WTC11 (cell line): ENCODE measurements around the gene GRK4. TPM values are rescaled to one million over a fixed set of nuclear protein-coding genes. Genes with fewer than 3 reads are reported as not detected.
A peak's percentile ranks its signal among the peaks of the same experiment; 100 is the strongest.

Experiments
- ATAC-seq: fragments of 200-7000 bp; cut with Tn5 transposase; 2 replicates; pipeline ENCODE4 v1.10.0; 2021; ENCODE audit warnings: mild to moderate bottlenecking, moderate library complexity
- CTCF ChIA-PET: fragments of 300-600 bp; sonication (Branson Sonifier 250); formaldehyde crosslinking; loops from one replicate; lab custom pipeline; 2021; ENCODE audit warnings: antibody characterized with exemption; lab: Charles Lee
- POLR2A ChIA-PET: fragments of 350-600 bp; sonication (Branson Sonifier 250); formaldehyde crosslinking; loops from one replicate; lab custom pipeline; 2021; ENCODE audit warnings: antibody characterized with exemption; lab: Charles Lee
- DNase-seq: peaks from one replicate; pipeline ENCODE4 v3.0.0; 2021; ENCODE audit warnings: low spot score
- H3K27ac Mint-ChIP-seq: 2 replicates; pipeline ENCODE4 v1.8.0; 2021; ENCODE audit warnings: mixed read lengths
- H3K27me3 Mint-ChIP-seq: 2 replicates; pipeline ENCODE4 v1.8.0; 2021; ENCODE audit warnings: low read depth, mild to moderate bottlenecking, moderate library complexity, mixed read lengths
- H3K36me3 Mint-ChIP-seq: 2 replicates; pipeline ENCODE4 v1.8.0; 2021; ENCODE audit warnings: mixed read lengths
- H3K4me1 Mint-ChIP-seq: 2 replicates; pipeline ENCODE4 v1.8.0; 2022; ENCODE audit warnings: mixed read lengths
- H3K4me3 Mint-ChIP-seq: 2 replicates; pipeline ENCODE4 v1.8.0; 2021; ENCODE audit warnings: mild to moderate bottlenecking, moderate library complexity, mixed read lengths
- H3K9me3 Mint-ChIP-seq: 2 replicates; pipeline ENCODE4 v1.8.0; 2021; ENCODE audit warnings: mixed read lengths
- CREB1 ChIP-seq: sonication (generic); formaldehyde crosslinking; IDR thresholded peaks from 2 replicates; pipeline ENCODE4 v1.8.0; 2023; ENCODE audit warnings: mild to moderate bottlenecking, missing genetic modification reagents
- ESRRA ChIP-seq: sonication (generic); formaldehyde crosslinking; IDR thresholded peaks from 2 replicates; pipeline ENCODE4 v1.8.1; 2022; ENCODE audit warnings: mild to moderate bottlenecking, missing genetic modification reagents, borderline replicate concordance
- FOXK1 ChIP-seq: sonication (generic); formaldehyde crosslinking; IDR thresholded peaks from 2 replicates; pipeline ENCODE4 v1.8.0; 2022; ENCODE audit warnings: mild to moderate bottlenecking, moderate library complexity, missing genetic modification reagents
- JAZF1 ChIP-seq: fragments of 250-450 bp; sonication (Bioruptor Pico); IDR thresholded peaks from 2 replicates; pipeline ENCODE4 v1.9.0; 2021; ENCODE audit warnings: moderate library complexity, mild to moderate bottlenecking, inconsistent platforms
- KAT7 ChIP-seq: sonication (generic); formaldehyde crosslinking; IDR thresholded peaks from 2 replicates; pipeline ENCODE4 v1.8.1; 2023; ENCODE audit warnings: missing genetic modification reagents, mild to moderate bottlenecking, borderline replicate concordance
- NFYB ChIP-seq: sonication (generic); formaldehyde crosslinking; conservative IDR thresholded peaks from 2 replicates; pipeline ENCODE4 v1.8.0; 2022; ENCODE audit warnings: low read depth, missing genetic modification reagents
- NR3C1 ChIP-seq: sonication (generic); formaldehyde crosslinking; conservative IDR thresholded peaks from 2 replicates; pipeline ENCODE4 v1.8.1; 2023; ENCODE audit warnings: low read depth, mild to moderate bottlenecking, missing genetic modification reagents
- SMAD4 ChIP-seq: sonication (generic); formaldehyde crosslinking; IDR thresholded peaks from 2 replicates; pipeline ENCODE4 v1.8.0; 2022; ENCODE audit warnings: mild to moderate bottlenecking, missing genetic modification reagents
- SP1 ChIP-seq: sonication (generic); formaldehyde crosslinking; conservative IDR thresholded peaks from 2 replicates; pipeline ENCODE4 v1.8.1; 2022; ENCODE audit warnings: missing genetic modification reagents
- ZNF416 ChIP-seq: fragments of 250-450 bp; sonication (Bioruptor Pico); IDR thresholded peaks from 2 replicates; pipeline ENCODE4 v1.9.0; 2021; ENCODE audit warnings: mild to moderate bottlenecking, inconsistent platforms
- total RNA-seq: library from RNA; stranded (reverse); gene quantifications from 3 replicates; pipeline ENCODE4 v1.2.3, GENCODE V29; 2021
- TF ChIP-seq, protein P1 (sequence below): sonication (generic); formaldehyde crosslinking; IDR thresholded peaks from 2 replicates; pipeline ENCODE4 v1.8.0; 2022; ENCODE audit warnings: missing genetic modification reagents
- TF ChIP-seq, protein P2 (sequence below): sonication (generic); formaldehyde crosslinking; IDR thresholded peaks from 2 replicates; pipeline ENCODE4 v1.8.1; 2022; ENCODE audit warnings: mild to moderate bottlenecking, missing genetic modification reagents, moderate library complexity, borderline replicate concordance
- TF ChIP-seq, protein P3 (sequence below): fragments of 250-450 bp; sonication (Bioruptor Pico); IDR thresholded peaks from 2 replicates; pipeline ENCODE4 v1.9.0; 2021; ENCODE audit warnings: mild to moderate bottlenecking, borderline replicate concordance
- TF ChIP-seq, protein P4 (sequence below): fragments of 250-450 bp; sonication (Bioruptor Pico); IDR thresholded peaks from 2 replicates; pipeline ENCODE4 v1.9.0; 2021; ENCODE audit warnings: mild to moderate bottlenecking

Gene GRK4
- total RNA-seq, 1 experiment from 2014 or later, result 1.4 TPM

DNA sequence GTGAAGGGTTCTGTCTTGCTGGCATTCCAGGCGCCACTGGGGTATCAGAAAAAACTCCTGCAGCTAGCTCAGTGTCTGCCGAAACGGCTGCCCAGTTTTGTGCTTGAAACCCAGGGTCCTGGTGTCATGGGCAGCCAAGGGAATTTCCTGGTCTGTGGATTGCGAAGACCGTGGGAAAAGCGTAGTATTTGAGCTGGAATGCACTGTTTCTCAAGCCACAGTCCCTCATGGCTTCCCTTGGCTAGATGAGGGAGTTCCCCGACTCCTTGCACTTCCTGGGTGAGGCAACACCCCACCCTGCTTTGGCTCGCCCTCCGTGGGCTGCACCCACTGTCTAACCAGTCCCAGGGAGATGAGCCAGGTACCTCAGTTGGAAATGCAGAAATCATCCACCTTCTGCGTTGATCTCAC lies 40.2 kb upstream of the GRK4 start:
- Mint-ChIP-seq H3K9me3 (peaks cover 41% of the 10 kb centered on the region), H3K36me3 (peaks cover 79% of the 10 kb centered on the region), H3K27me3 (no peaks in the 10 kb centered on the region), H3K4me3 (no peak overlapping the region), H3K27ac (peak overlapping the region; percentile 90), H3K4me1 (peaks cover 34% of the 10 kb centered on the region)
- ChIA-PET POLR2A (interaction anchor here (1.0 kb wide), 1 partner anchor 18 kb away, joined by 3 read pairs; no protein-coding TSS in a partner anchor), CTCF (interaction anchor here (0.8 to 1.9 kb wide), 4 partner anchors 14 to 74 kb away, joined by 3 to 6 read pairs (median 4); no protein-coding TSS in a partner anchor)
- ATAC-seq, result no peak
- TF ChIP-seq, protein P1, sequence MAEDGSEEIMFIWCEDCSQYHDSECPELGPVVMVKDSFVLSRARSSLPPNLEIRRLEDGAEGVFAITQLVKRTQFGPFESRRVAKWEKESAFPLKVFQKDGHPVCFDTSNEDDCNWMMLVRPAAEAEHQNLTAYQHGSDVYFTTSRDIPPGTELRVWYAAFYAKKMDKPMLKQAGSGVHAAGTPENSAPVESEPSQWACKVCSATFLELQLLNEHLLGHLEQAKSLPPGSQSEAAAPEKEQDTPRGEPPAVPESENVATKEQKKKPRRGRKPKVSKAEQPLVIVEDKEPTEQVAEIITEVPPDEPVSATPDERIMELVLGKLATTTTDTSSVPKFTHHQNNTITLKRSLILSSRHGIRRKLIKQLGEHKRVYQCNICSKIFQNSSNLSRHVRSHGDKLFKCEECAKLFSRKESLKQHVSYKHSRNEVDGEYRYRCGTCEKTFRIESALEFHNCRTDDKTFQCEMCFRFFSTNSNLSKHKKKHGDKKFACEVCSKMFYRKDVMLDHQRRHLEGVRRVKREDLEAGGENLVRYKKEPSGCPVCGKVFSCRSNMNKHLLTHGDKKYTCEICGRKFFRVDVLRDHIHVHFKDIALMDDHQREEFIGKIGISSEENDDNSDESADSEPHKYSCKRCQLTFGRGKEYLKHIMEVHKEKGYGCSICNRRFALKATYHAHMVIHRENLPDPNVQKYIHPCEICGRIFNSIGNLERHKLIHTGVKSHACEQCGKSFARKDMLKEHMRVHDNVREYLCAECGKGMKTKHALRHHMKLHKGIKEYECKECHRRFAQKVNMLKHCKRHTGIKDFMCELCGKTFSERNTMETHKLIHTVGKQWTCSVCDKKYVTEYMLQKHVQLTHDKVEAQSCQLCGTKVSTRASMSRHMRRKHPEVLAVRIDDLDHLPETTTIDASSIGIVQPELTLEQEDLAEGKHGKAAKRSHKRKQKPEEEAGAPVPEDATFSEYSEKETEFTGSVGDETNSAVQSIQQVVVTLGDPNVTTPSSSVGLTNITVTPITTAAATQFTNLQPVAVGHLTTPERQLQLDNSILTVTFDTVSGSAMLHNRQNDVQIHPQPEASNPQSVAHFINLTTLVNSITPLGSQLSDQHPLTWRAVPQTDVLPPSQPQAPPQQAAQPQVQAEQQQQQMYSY, result no peak
- TF ChIP-seq NR3C1 (CRISPR knock-in tag) (no peak), SMAD4 (CRISPR knock-in tag) (no peak)
- no peak for DNase-seq

DNA sequence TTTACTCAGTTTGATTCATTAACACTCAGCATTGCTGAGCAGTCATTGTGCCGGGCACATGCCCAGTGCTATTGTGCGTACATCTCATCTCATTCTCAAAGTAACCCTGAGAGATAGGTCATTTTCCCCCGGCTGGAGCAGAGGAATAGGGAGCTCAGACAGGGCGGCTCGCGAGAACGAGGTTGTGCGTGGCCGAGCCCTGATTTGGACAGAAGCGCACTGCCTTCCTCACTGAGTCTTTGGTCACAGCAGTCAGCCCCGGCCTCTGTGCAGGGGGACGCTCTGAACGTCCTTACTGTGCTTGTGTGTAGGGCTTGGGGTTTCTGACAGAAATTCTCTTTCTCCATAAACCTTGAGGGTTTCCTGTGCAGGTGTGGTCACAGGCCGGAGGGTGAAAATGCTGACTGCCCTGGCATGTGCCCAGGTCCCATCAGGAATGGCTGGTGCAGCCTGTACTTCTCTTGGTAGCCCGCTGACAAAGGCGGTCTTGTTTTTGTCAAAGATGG lies 39.6 kb upstream of the GRK4 start:
- Mint-ChIP-seq H3K4me3 (no peak overlapping the region), H3K27me3 (no peaks in the 10 kb centered on the region), H3K36me3 (peaks cover 74% of the 10 kb centered on the region)
- TF ChIP-seq KAT7 (CRISPR knock-in tag) (no peak), ESRRA (CRISPR knock-in tag) (0 out of 2 replicates have a peak, but pooled peaks have one; percentile 34)
- TF ChIP-seq, protein P2, sequence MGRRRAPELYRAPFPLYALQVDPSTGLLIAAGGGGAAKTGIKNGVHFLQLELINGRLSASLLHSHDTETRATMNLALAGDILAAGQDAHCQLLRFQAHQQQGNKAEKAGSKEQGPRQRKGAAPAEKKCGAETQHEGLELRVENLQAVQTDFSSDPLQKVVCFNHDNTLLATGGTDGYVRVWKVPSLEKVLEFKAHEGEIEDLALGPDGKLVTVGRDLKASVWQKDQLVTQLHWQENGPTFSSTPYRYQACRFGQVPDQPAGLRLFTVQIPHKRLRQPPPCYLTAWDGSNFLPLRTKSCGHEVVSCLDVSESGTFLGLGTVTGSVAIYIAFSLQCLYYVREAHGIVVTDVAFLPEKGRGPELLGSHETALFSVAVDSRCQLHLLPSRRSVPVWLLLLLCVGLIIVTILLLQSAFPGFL (CRISPR knock-in tag), result no peak
- TF ChIP-seq, all 79 proteins: peak for 1
- ChIA-PET CTCF (interaction anchor here (1.1 to 1.9 kb wide), 2 partner anchors 13 to 30 kb away, joined by 4 to 6 read pairs; no protein-coding TSS in a partner anchor), POLR2A (interaction anchor here (1.0 kb wide), 1 partner anchor 17 kb away, joined by 3 read pairs; no protein-coding TSS in a partner anchor)
- DNase-seq, result no peak
- peak overlapping the region; percentile 90 for H3K27ac Mint-ChIP-seq
- H3K9me3 Mint-ChIP-seq, result peaks cover 36% of the 10 kb centered on the region
- peaks cover 34% of the 10 kb centered on the region for H3K4me1 Mint-ChIP-seq
- no peak for ATAC-seq

DNA sequence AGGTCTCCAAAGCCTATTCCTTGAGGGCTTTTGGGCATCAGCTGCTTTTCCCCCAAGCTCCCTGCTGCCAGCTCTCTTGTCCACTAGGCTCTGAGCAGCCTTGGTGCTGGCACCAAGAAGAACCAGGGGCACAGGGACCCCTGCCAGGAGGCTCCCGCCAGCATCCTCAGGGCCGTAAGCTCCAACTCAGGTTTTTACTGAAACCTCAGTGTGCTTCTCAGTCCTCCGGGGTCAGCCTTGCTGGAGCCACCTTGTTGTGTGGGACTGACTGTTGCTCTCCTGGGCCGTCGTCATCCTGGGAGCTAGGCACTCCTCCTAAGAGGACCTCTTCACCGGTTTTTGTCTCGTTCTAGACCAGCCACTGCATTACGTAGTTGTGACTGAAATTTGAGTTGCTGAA lies 39.1 kb upstream of the GRK4 start:
- Mint-ChIP-seq H3K9me3 (peaks cover 34% of the 10 kb centered on the region), H3K27ac (peak overlapping the region; percentile 80), H3K36me3 (peaks cover 73% of the 10 kb centered on the region), H3K4me1 (peaks cover 34% of the 10 kb centered on the region), H3K27me3 (no peaks in the 10 kb centered on the region), H3K4me3 (no peak overlapping the region)
- DNase-seq (no peak), ATAC-seq (no peak)
- ChIA-PET POLR2A (no interaction called here), CTCF (interaction anchor here (1.1 kb wide), 1 partner anchor 14 kb away, joined by 4 read pairs; no protein-coding TSS in a partner anchor)
- TF ChIP-seq ZNF416 (CRISPR knock-in tag) (no peak), JAZF1 (CRISPR knock-in tag) (no peak), NFYB (no peak), FOXK1 (CRISPR knock-in tag) (no peak), SP1 (CRISPR knock-in tag) (no peak), CREB1 (CRISPR knock-in tag) (no peak)
- TF ChIP-seq, protein P3, sequence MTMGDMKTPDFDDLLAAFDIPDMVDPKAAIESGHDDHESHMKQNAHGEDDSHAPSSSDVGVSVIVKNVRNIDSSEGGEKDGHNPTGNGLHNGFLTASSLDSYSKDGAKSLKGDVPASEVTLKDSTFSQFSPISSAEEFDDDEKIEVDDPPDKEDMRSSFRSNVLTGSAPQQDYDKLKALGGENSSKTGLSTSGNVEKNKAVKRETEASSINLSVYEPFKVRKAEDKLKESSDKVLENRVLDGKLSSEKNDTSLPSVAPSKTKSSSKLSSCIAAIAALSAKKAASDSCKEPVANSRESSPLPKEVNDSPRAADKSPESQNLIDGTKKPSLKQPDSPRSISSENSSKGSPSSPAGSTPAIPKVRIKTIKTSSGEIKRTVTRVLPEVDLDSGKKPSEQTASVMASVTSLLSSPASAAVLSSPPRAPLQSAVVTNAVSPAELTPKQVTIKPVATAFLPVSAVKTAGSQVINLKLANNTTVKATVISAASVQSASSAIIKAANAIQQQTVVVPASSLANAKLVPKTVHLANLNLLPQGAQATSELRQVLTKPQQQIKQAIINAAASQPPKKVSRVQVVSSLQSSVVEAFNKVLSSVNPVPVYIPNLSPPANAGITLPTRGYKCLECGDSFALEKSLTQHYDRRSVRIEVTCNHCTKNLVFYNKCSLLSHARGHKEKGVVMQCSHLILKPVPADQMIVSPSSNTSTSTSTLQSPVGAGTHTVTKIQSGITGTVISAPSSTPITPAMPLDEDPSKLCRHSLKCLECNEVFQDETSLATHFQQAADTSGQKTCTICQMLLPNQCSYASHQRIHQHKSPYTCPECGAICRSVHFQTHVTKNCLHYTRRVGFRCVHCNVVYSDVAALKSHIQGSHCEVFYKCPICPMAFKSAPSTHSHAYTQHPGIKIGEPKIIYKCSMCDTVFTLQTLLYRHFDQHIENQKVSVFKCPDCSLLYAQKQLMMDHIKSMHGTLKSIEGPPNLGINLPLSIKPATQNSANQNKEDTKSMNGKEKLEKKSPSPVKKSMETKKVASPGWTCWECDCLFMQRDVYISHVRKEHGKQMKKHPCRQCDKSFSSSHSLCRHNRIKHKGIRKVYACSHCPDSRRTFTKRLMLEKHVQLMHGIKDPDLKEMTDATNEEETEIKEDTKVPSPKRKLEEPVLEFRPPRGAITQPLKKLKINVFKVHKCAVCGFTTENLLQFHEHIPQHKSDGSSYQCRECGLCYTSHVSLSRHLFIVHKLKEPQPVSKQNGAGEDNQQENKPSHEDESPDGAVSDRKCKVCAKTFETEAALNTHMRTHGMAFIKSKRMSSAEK (CRISPR knock-in tag), result no peak
- TF ChIP-seq, protein P4, sequence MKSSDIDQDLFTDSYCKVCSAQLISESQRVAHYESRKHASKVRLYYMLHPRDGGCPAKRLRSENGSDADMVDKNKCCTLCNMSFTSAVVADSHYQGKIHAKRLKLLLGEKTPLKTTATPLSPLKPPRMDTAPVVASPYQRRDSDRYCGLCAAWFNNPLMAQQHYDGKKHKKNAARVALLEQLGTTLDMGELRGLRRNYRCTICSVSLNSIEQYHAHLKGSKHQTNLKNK (CRISPR knock-in tag), result no peak
- TF ChIP-seq, protein P1, result no peak
